ENCODE data around the gene CD200R1. TPM values are rescaled to one million over a fixed set of nuclear protein-coding genes. Genes with fewer than 3 reads are reported as not detected.

Gene CD200R1
- total and polyA plus RNA-seq, 2 of the 13 experiments (the other 11 are each of a cell fraction or from before 2014, with no cell fraction given) = 0.04 TPM; not detected in 1

GRCh38 chr3:113019182-113020137 lies 44.6 kb upstream of the CD200R1 start (continued):
- TF ChIP-seq, protein P1, sequence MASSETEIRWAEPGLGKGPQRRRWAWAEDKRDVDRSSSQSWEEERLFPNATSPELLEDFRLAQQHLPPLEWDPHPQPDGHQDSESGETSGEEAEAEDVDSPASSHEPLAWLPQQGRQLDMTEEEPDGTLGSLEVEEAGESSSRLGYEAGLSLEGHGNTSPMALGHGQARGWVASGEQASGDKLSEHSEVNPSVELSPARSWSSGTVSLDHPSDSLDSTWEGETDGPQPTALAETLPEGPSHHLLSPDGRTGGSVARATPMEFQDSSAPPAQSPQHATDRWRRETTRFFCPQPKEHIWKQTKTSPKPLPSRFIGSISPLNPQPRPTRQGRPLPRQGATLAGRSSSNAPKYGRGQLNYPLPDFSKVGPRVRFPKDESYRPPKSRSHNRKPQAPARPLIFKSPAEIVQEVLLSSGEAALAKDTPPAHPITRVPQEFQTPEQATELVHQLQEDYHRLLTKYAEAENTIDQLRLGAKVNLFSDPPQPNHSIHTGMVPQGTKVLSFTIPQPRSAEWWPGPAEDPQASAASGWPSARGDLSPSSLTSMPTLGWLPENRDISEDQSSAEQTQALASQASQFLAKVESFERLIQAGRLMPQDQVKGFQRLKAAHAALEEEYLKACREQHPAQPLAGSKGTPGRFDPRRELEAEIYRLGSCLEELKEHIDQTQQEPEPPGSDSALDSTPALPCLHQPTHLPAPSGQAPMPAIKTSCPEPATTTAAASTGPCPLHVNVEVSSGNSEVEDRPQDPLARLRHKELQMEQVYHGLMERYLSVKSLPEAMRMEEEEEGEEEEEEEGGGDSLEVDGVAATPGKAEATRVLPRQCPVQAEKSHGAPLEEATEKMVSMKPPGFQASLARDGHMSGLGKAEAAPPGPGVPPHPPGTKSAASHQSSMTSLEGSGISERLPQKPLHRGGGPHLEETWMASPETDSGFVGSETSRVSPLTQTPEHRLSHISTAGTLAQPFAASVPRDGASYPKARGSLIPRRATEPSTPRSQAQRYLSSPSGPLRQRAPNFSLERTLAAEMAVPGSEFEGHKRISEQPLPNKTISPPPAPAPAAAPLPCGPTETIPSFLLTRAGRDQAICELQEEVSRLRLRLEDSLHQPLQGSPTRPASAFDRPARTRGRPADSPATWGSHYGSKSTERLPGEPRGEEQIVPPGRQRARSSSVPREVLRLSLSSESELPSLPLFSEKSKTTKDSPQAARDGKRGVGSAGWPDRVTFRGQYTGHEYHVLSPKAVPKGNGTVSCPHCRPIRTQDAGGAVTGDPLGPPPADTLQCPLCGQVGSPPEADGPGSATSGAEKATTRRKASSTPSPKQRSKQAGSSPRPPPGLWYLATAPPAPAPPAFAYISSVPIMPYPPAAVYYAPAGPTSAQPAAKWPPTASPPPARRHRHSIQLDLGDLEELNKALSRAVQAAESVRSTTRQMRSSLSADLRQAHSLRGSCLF (CRISPR knock-in tag; IDR thresholded peaks at IDR 0.05; ENCODE audit: borderline replicate concordance) = no peak
- TF ChIP-seq SKI (IDR thresholded peaks at IDR 0.05; ENCODE audit: partially characterized antibody) (no peak), SNAI1 (CRISPR knock-in tag; IDR thresholded peaks at IDR 0.05; ENCODE audit: borderline replicate concordance) (0 out of 2 replicates have a peak, but pooled peaks have one; percentile 63), RCOR2 (CRISPR knock-in tag; IDR thresholded peaks at IDR 0.05) (no peak; the same call in 1 of the 2 replicates), ZNF501 (CRISPR knock-in tag; IDR thresholded peaks at IDR 0.05) (peak; percentile 83), ZSCAN20 (CRISPR knock-in tag; IDR thresholded peaks at IDR 0.05; ENCODE audit: borderline replicate concordance) (no peak), NR2F6 (IDR thresholded peaks at IDR 0.05) (0 out of 2 replicates have a peak, but pooled peaks have one; percentile 18), NR2F6 (CRISPR knock-in tag; IDR thresholded peaks at IDR 0.05) (peak; percentile 45; the same call in 1 of the 2 replicates), ADNP (CRISPR knock-in tag; IDR thresholded peaks at IDR 0.05) (no peak), KMT2A (CRISPR knock-in tag; IDR thresholded peaks at IDR 0.05) (peak; percentile 59), TEAD2 (CRISPR knock-in tag; IDR thresholded peaks at IDR 0.05) (no peak), ZNF512B (CRISPR knock-in tag; IDR thresholded peaks at IDR 0.05; ENCODE audit: borderline replicate concordance) (no peak; the same call in 1 of the 2 replicates), ZNF710 (CRISPR knock-in tag; IDR thresholded peaks at IDR 0.05; ENCODE audit: borderline replicate concordance) (peak; percentile 85), SKIL (CRISPR knock-in tag; IDR thresholded peaks at IDR 0.05; ENCODE audit: borderline replicate concordance) (peak; percentile 56; the same call in 1 of the 2 replicates)

Measured in HepG2 (cell line).